Brain microvascular endothelial cell (primary cell): ENCODE data around the gene PLB1.

Source experiments
- DNase-seq: peaks from one replicate; pipeline ENCODE4 v3.0.0-alpha.2; 2020
- H3K27ac ChIP-seq: fragments of 250-450 bp; sonication (Bioruptor Pico); 2 replicates; pipeline ENCODE4 v1.5.1; 2020; ENCODE audit warnings: mild to moderate bottlenecking, moderate library complexity
- H3K27me3 ChIP-seq: fragments of 250-450 bp; sonication (Bioruptor Pico); replicated peaks from 2 replicates; pipeline ENCODE4 v1.5.1; 2020; ENCODE audit warnings: mild to moderate bottlenecking
- H3K36me3 ChIP-seq: fragments of 250-450 bp; sonication (Bioruptor Pico); replicated peaks from 2 replicates; pipeline ENCODE4 v1.5.1; 2020; ENCODE audit warnings: mild to moderate bottlenecking
- H3K4me3 ChIP-seq: 2 replicates; pipeline ENCODE4 v1.5.1; 2011; ENCODE audit warnings: low read depth, mild to moderate bottlenecking, control low read depth, low read length, moderate library complexity
- CTCF ChIP-seq: IDR thresholded peaks from 2 replicates; pipeline ENCODE4 v1.5.1; 2011; ENCODE audit warnings: low read depth, mild to moderate bottlenecking, moderate library complexity, low read length, control low read depth, inconsistent platforms; ENCODE audit errors: missing control alignments
- in situ Hi-C: cut with HindIII; loops from 2 replicates; pipeline ENCODE4 v1.10.0; 2017; ENCODE audit warnings: low sequenced_read_pairs, low pct_ligation_motif_present

The PLB1 gene

GRCh38 chr2:28532399-28532798 is 36.5 kb downstream of the PLB1 start:
- no peak for DNase-seq
- Histone ChIP-seq H3K36me3 (no peaks in the 10 kb centered on the region), H3K27ac (no peak overlapping the region), H3K27me3 (no peaks in the 10 kb centered on the region), H3K4me3 (no peak overlapping the region)
- in situ Hi-C loops = no loop called here
- TF ChIP-seq CTCF = no peak

GRCh38 chr2:28533044-28533680 is 37.3 kb downstream of the PLB1 start:
- Histone ChIP-seq H3K27me3 (no peaks in the 10 kb centered on the region), H3K27ac (no peak overlapping the region), H3K36me3 (no peaks in the 10 kb centered on the region), H3K4me3 (no peak overlapping the region)
- no peak for DNase-seq
- in situ Hi-C loops = no loop called here
- TF ChIP-seq CTCF = no peak

- TF ChIP-seq CTCF = no peak
- in situ Hi-C loops = no loop called here
- no peak overlapping the region for H3K27ac ChIP-seq
- H3K4me3 ChIP-seq = no peak overlapping the region
- no peak for DNase-seq
- H3K36me3 ChIP-seq = no peaks in the 10 kb centered on the region
- H3K27me3 ChIP-seq = no peaks in the 10 kb centered on the region
These were observed 39.0 kb downstream of the PLB1 start for GRCh38 chr2:28534817-28535216.

- Histone ChIP-seq H3K27me3 (no peaks in the 10 kb centered on the region), H3K36me3 (no peaks in the 10 kb centered on the region), H3K27ac (no peak overlapping the region), H3K4me3 (no peak overlapping the region)
- in situ Hi-C loops = no loop called here
- DNase-seq = no peak
- TF ChIP-seq CTCF = no peak
These were observed 42.3 kb downstream of the PLB1 start for GRCh38 chr2:28538134-28538533.

- Histone ChIP-seq H3K27ac (no peak overlapping the region), H3K27me3 (no peaks in the 10 kb centered on the region), H3K4me3 (no peak overlapping the region), H3K36me3 (no peaks in the 10 kb centered on the region)
- DNase-seq = no peak
- in situ Hi-C loops = no loop called here
- no peak for TF ChIP-seq CTCF
These were observed 42.8 kb downstream of the PLB1 start for GRCh38 chr2:28538652-28539051.

- no peak for TF ChIP-seq CTCF
- no peak for DNase-seq
These were observed 43.3 kb downstream of the PLB1 start for GRCh38 chr2:28539118-28539541.

More at GRCh38 chr2:28539118-28539541, 43.3 kb downstream of the PLB1 start:
- in situ Hi-C loops = no loop called here
- no peak overlapping the region for H3K4me3 ChIP-seq
- H3K36me3 ChIP-seq = no peaks in the 10 kb centered on the region
- H3K27me3 ChIP-seq = no peaks in the 10 kb centered on the region
- H3K27ac ChIP-seq = no peak overlapping the region
